A549 (cell line): ENCODE results near the gene UBE2R2.

Experiments
- NFE2L2 ChIP-seq: fragments of 150-350 bp; conservative IDR thresholded peaks from 2 replicates; pipeline ENCODE4 v1.6.1; 2014; ENCODE audit warnings: low read length
- NPAS2 ChIP-seq: fragments of 250-450 bp; sonication (Bioruptor Pico); IDR thresholded peaks from 2 replicates; pipeline ENCODE4 v1.8.0; 2022; ENCODE audit warnings: mild to moderate bottlenecking, moderate library complexity, borderline replicate concordance
- POLR2A ChIP-seq: IDR thresholded peaks from 2 replicates; pipeline ENCODE4 v1.6.1; 2012; ENCODE audit warnings: mild to moderate bottlenecking, low read length
- SREBF2 ChIP-seq: fragments of 450-650 bp; IDR thresholded peaks from 2 replicates; pipeline ENCODE4 v1.6.1; 2014; ENCODE audit warnings: mild to moderate bottlenecking, moderate library complexity
- TF ChIP-seq, protein P1 (sequence below): fragments of >200 bp; sonication (Bioruptor Twin); formaldehyde crosslinking; IDR thresholded peaks from 3 replicates; pipeline ENCODE4 v1.5.1; 2016

DNA sequence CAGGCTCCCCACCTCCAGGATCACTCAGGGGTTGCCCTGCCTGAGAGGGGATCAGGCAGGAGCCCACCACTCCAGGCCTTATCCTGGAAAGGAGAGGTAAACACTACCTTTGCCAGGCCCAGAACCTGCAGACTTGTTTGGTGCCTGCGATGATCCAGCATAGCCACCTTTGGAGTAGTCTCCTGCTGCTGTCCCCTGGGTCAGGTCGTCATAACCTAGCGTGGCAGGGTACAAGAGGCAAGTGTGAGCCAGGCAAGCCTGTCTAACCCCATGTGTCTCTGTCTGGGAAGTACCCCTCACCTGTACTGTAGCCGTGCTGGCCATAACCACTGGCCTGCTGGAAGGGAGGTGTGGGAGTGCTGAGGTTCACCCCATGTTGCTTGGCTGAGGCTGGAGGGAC lies 106.1 kb downstream of the UBE2R2 start:
- TF ChIP-seq NPAS2 (CRISPR knock-in tag): no peak
- TF ChIP-seq POLR2A: no peak
- TF ChIP-seq, protein P1, sequence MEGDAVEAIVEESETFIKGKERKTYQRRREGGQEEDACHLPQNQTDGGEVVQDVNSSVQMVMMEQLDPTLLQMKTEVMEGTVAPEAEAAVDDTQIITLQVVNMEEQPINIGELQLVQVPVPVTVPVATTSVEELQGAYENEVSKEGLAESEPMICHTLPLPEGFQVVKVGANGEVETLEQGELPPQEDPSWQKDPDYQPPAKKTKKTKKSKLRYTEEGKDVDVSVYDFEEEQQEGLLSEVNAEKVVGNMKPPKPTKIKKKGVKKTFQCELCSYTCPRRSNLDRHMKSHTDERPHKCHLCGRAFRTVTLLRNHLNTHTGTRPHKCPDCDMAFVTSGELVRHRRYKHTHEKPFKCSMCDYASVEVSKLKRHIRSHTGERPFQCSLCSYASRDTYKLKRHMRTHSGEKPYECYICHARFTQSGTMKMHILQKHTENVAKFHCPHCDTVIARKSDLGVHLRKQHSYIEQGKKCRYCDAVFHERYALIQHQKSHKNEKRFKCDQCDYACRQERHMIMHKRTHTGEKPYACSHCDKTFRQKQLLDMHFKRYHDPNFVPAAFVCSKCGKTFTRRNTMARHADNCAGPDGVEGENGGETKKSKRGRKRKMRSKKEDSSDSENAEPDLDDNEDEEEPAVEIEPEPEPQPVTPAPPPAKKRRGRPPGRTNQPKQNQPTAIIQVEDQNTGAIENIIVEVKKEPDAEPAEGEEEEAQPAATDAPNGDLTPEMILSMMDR: no peak
- TF ChIP-seq SREBF2: no peak
- TF ChIP-seq NFE2L2: no peak
